Panc1 (cell line): ENCODE results near the gene SIAH1. TPM values are rescaled to one million over a fixed set of nuclear protein-coding genes. Genes with fewer than 3 reads are reported as not detected.

Source experiments
- ATAC-seq: fragments of 200-7000 bp; cut with Tn5 transposase; 2 replicates; pipeline ENCODE4 v1.9.1; 2020; ENCODE audit warnings: mild to moderate bottlenecking, moderate library complexity
- BruUV-seq: library from RNA; stranded (reverse); fragments of 400-500 nt; replicated peaks from 2 replicates; lab custom pipeline; 2021; lab: Mats Ljungman, UMichigan
- CTCF ChIA-PET: fragments of 300-600 bp; sonication (Branson Sonifier 250); formaldehyde crosslinking; loops from one replicate; lab custom pipeline; 2022; ENCODE audit warnings: antibody characterized with exemption; lab: Charles Lee
- POLR2A ChIA-PET: fragments of 300-600 bp; sonication (Branson Sonifier 250); formaldehyde crosslinking; loops from one replicate; lab custom pipeline; 2022; ENCODE audit warnings: antibody characterized with exemption; lab: Charles Lee
- DNase-seq: peaks from one replicate; pipeline ENCODE4 v3.0.0-alpha.2; 2010; ENCODE audit warnings: low read depth, low spot score
- H3K27ac ChIP-seq: 2 replicates; pipeline ENCODE4 v1.5.1; 2011; ENCODE audit warnings: mild to moderate bottlenecking, low read length, inconsistent platforms
- H3K27me3 ChIP-seq: fragments of 200-500 bp; sonication (Bioruptor generic); 2 replicates; pipeline ENCODE4 v1.6.0; 2014; ENCODE audit warnings: low read length, inconsistent platforms; ENCODE audit not compliant: control insufficient read depth, insufficient read depth
- H3K36me3 ChIP-seq: fragments of 200-500 bp; sonication (Bioruptor generic); 2 replicates; pipeline ENCODE4 v1.5.1; 2014; ENCODE audit warnings: inconsistent platforms, mild to moderate bottlenecking, low read length, moderate library complexity; ENCODE audit not compliant: control insufficient read depth, insufficient read depth
- H3K4me1 ChIP-seq: 2 replicates; pipeline ENCODE4 v1.5.1; 2011; ENCODE audit warnings: inconsistent platforms, mild to moderate bottlenecking, low read length, moderate library complexity; ENCODE audit not compliant: control insufficient read depth, insufficient read depth
- H3K4me3 ChIP-seq, 2 experiments: 2 replicates each; pipeline ENCODE4 v1.5.1; 2011 to 2012; ENCODE audit warnings: low read depth in 2 of 2, low read length in 2 of 2, mild to moderate bottlenecking in 2 of 2, inconsistent platforms in 1 of 2, moderate library complexity in 1 of 2
- H3K9me3 ChIP-seq: fragments of 200-500 bp; sonication (Bioruptor generic); 2 replicates; pipeline ENCODE4 v1.5.1; 2014; ENCODE audit warnings: low read depth, mild to moderate bottlenecking, inconsistent platforms, low read length, moderate library complexity; ENCODE audit not compliant: control insufficient read depth, insufficient read depth
- CTCF ChIP-seq: fragments of 450-650 bp; IDR thresholded peaks from 2 replicates; pipeline ENCODE4 v1.5.1; 2017; ENCODE audit warnings: mild to moderate bottlenecking
- POLR2AphosphoS5 ChIP-seq: IDR thresholded peaks from 2 replicates; pipeline ENCODE4 v1.6.1; 2012; ENCODE audit warnings: mild to moderate bottlenecking, low read depth, low read length, moderate library complexity
- REST ChIP-seq, 2 experiments: IDR thresholded peaks; 2 replicates each; pipeline ENCODE4 v1.6.1; 2011 to 2012; ENCODE audit warnings: low read depth in 2 of 2, control low read depth in 1 of 2, low read length in 1 of 2, mild to moderate bottlenecking in 1 of 2, moderate library complexity in 1 of 2; ENCODE audit not compliant: insufficient read depth in 1 of 2
- SIN3A ChIP-seq: IDR thresholded peaks from 2 replicates; pipeline ENCODE4 v1.6.1; 2012; ENCODE audit warnings: low read depth, mild to moderate bottlenecking, low read length, moderate library complexity, borderline replicate concordance; ENCODE audit not compliant: insufficient read depth
- TCF7L2 ChIP-seq: IDR thresholded peaks from 2 replicates; pipeline ENCODE4 v1.6.1; 2011; ENCODE audit warnings: mild to moderate bottlenecking, low read depth, low read length, inconsistent platforms
- in situ Hi-C: cut with HindIII; loops from 2 replicates; pipeline ENCODE4 v1.10.0; 2016; ENCODE audit warnings: low sequenced_read_pairs, low pct_unique_long_range_greater_than_20kb
- intact Hi-C: fragments of 100-400 bp; cut with micrococcal nuclease; formaldehyde crosslinking; loops from one replicate; pipeline ENCODE4 v1.10.0; 2022; ENCODE audit not compliant: unreplicated experiment
- total RNA-seq: library from RNA; stranded (reverse); gene quantifications from one replicate; pipeline ENCODE4 v1.2.1, GENCODE V29; 2021; ENCODE audit not compliant: unreplicated experiment

Gene SIAH1
- total RNA-seq, 1 experiment from 2014 or later: 18.8 TPM

- in situ Hi-C loops (no loop called here), intact Hi-C loops (loop anchor here (5.0 kb wide), 1 partner anchor 262 kb away; no protein-coding TSS in a partner anchor)
- Histone ChIP-seq H3K4me1 (peaks cover 26% of the 10 kb centered on the region), H3K4me3 (peak overlapping the region; percentile 56 to 77), H3K27ac (peak overlapping the region; percentile 82), H3K36me3 (no peaks in the 10 kb centered on the region; the same call in 1 of the 2 replicates), H3K9me3 (no peaks in the 10 kb centered on the region), H3K27me3 (no peaks in the 10 kb centered on the region)
- no peak for TF ChIP-seq SIN3A
- no peak for TF ChIP-seq TCF7L2
- no peak for TF ChIP-seq CTCF
- CTCF ChIA-PET: interaction anchor here (0.6 kb wide), 2 partner anchors 11 to 12 kb away, joined by 3 to 4 read pairs; no protein-coding TSS in a partner anchor
- TSS peak; percentile 33 for BruUV-seq
- ATAC-seq (peak; percentile 28), DNase-seq (peak; percentile 30)
- POLR2A ChIA-PET: interaction anchor here (0.6 kb wide), 1 partner anchor 22 kb away, joined by 4 read pairs; no protein-coding TSS in a partner anchor
These were observed 20.1 kb downstream of the SIAH1 start for GRCh38 chr16:48365025-48365600.

- H3K4me1 ChIP-seq: peaks cover 7% of the 10 kb centered on the region
- ATAC-seq (no peak), DNase-seq (no peak)
- CTCF ChIA-PET: no interaction called here
- intact Hi-C loops: no loop called here
- H3K27ac ChIP-seq: no peak overlapping the region
- no TSS peak for BruUV-seq
- no peaks in the 10 kb centered on the region for H3K9me3 ChIP-seq
- TF ChIP-seq TCF7L2 (no peak), SIN3A (no peak), REST (IDR thresholded peaks at IDR 0.05; ENCODE audit: insufficient read depth in 1 of 2, low read depth in 2 of 2, low read length in 1 of 2) (no peak), POLR2AphosphoS5 (no peak), CTCF (no peak)
- no peak overlapping the region for H3K4me3 ChIP-seq
- in situ Hi-C loops: no loop called here
- POLR2A ChIA-PET: no interaction called here
- H3K27me3 ChIP-seq: no peaks in the 10 kb centered on the region
- H3K36me3 ChIP-seq: no peaks in the 10 kb centered on the region; the same call in 1 of the 2 replicates
These were observed 23.6 kb downstream of the SIAH1 start for GRCh38 chr16:48361540-48362144.
